Thyroid gland (tissue), 4 donors: Measurements from ENCODE around the gene ACOT13.
"Not testable (repeated sequence)": the region's sequence is repeated elsewhere in the genome, so short reads cannot be mapped to it uniquely, and the experiment has no call there.

Experiments used
- POLR2A ChIP-seq, 2 donors: fragments of 450-650 bp; IDR thresholded peaks; one replicate each; pipeline ENCODE4 v1.6.1; 2017; ENCODE audit warnings: antibody characterized with exemption in 2 of 2, mild to moderate bottlenecking in 2 of 2, moderate library complexity in 1 of 2
- TF ChIP-seq, protein P1 (sequence below), 6 experiments: fragments of 200-600 bp in 3 of 6; fragments of 450-650 bp in 3 of 6; sonication (generic) in 3 of 6; IDR thresholded peaks; one replicate each; pipeline ENCODE4 v1.5.1; 2016 to 2019; ENCODE audit warnings: antibody characterized with exemption in 6 of 6, mild to moderate bottlenecking in 2 of 6, inconsistent platforms in 1 of 6, moderate library complexity in 1 of 6

DNA sequence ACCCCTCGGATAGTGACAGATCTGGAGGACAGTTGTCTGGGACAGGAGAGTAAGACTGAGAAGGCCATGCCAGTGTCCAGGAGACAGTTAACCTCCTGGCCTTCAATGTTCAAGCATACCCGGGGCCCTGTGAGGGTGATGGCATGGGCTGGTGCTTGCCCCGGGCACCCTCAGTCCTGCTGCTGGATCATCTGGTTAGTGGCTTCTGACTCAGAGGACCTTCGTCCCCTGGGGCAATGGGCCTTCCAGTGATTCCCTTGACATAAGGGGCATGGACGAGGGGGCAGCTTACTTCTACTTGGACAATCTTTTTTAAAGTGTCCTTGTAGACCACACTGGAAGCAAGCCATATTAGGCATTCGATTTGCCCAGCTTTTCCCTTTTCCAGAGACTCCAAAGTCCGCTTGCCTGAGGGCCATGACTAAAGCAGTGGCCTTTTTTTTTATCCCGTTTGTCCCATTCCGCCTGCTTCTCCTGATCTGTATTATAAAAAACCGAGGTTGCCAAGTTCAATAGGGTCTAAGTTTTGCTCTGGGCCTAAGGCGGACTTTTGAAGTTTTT lies 12.0 kb downstream of the ACOT13 start:
- TF ChIP-seq, protein P1, sequence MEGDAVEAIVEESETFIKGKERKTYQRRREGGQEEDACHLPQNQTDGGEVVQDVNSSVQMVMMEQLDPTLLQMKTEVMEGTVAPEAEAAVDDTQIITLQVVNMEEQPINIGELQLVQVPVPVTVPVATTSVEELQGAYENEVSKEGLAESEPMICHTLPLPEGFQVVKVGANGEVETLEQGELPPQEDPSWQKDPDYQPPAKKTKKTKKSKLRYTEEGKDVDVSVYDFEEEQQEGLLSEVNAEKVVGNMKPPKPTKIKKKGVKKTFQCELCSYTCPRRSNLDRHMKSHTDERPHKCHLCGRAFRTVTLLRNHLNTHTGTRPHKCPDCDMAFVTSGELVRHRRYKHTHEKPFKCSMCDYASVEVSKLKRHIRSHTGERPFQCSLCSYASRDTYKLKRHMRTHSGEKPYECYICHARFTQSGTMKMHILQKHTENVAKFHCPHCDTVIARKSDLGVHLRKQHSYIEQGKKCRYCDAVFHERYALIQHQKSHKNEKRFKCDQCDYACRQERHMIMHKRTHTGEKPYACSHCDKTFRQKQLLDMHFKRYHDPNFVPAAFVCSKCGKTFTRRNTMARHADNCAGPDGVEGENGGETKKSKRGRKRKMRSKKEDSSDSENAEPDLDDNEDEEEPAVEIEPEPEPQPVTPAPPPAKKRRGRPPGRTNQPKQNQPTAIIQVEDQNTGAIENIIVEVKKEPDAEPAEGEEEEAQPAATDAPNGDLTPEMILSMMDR (IDR thresholded peaks at IDR 0.05) = not testable (repeated sequence)
- TF ChIP-seq POLR2A (IDR thresholded peaks at IDR 0.05) = not testable (repeated sequence)
